HepG2 (cell line): ENCODE results near the gene RBM47. TPM values are rescaled to one million over a fixed set of nuclear protein-coding genes. Genes with fewer than 3 reads are reported as not detected.

Source experiments
- ATAC-seq: fragments of 200-7000 bp; cut with Tn5 transposase; 3 replicates; pipeline ENCODE4 v1.9.1; 2020; ENCODE audit warnings: mild to moderate bottlenecking, moderate library complexity
- BruUV-seq: library from RNA; stranded (reverse); fragments of 400-500 nt; replicated peaks from 2 replicates; lab custom pipeline; 2021; lab: Mats Ljungman, UMichigan
- CTCF ChIA-PET: fragments of 300-600 bp; formaldehyde crosslinking; extraction: SDS; loops from one replicate; lab custom pipeline; 2021; ENCODE audit warnings: low total read pairs, inconsistent platforms, low intra/inter-chr PET ratio; lab: Yijun Ruan, JAX
- POLR2A ChIA-PET: fragments of 350-600 bp; sonication (Branson Sonifier 250); formaldehyde crosslinking; loops from one replicate; lab custom pipeline; 2020; ENCODE audit warnings: antibody characterized with exemption, inconsistent platforms; lab: Yijun Ruan, JAX
- DNase-seq: peaks from one replicate; pipeline ENCODE4 v3.0.0-alpha.2; 2015; ENCODE audit warnings: low spot score
- FAIRE-seq: peaks from 3 replicates; lab custom pipeline; 2011; peaks lifted over from hg19 to GRCh38; lab: Jason Lieb, UNC
- H2AFZ ChIP-seq: one replicate; pipeline ENCODE4 v1.6.1; 2011; ENCODE audit warnings: low read length, inconsistent platforms
- H3K27ac ChIP-seq: fragments of 300-600 bp; 3 replicates; pipeline ENCODE4 v1.8.0; 2011; ENCODE audit warnings: mixed run types, mild to moderate bottlenecking, mixed read lengths, low read length, inconsistent platforms; ENCODE audit not compliant: insufficient read depth; ENCODE audit errors: extremely low read length
- H3K27me3 ChIP-seq, 2 experiments: fragments of 200-600 bp in 1 of 2; 2 replicates in 1 of 2; 3 replicates in 1 of 2; pipeline versions ENCODE4 v1.6.0 to v1.8.0; 2011; ENCODE audit warnings: low read length in 2 of 2, mild to moderate bottlenecking in 2 of 2, moderate library complexity in 2 of 2, inconsistent platforms in 1 of 2; ENCODE audit not compliant: insufficient read depth in 2 of 2, control insufficient read depth in 1 of 2
- H3K36me3 ChIP-seq, 2 experiments: fragments of 200-600 bp in 1 of 2; replicated peaks in 1 of 2; 2 replicates in 1 of 2; 3 replicates in 1 of 2; pipeline versions ENCODE4 v1.5.1 to v1.8.0; 2011; ENCODE audit warnings: low read length in 2 of 2, inconsistent platforms in 1 of 2; ENCODE audit not compliant: insufficient read depth in 2 of 2, control insufficient read depth in 1 of 2
- H3K4me1 ChIP-seq: 2 replicates; pipeline ENCODE4 v1.5.1; 2012; ENCODE audit warnings: low read length, inconsistent platforms; ENCODE audit not compliant: insufficient read depth
- H3K4me2 ChIP-seq: 2 replicates; pipeline ENCODE4 v1.6.0; 2011; ENCODE audit warnings: low read depth, low read length, inconsistent platforms
- H3K4me3 ChIP-seq, 3 experiments: fragments of 200-600 bp in 1 of 3; sonication (generic), shearing (Covaris generic) in 1 of 3; replicated peaks in 1 of 3; 2 replicates each; pipeline ENCODE4 v1.5.1; 2011 to 2016; ENCODE audit warnings: low read length in 3 of 3, inconsistent platforms in 2 of 3, low read depth in 2 of 3, mild to moderate bottlenecking in 2 of 3, control low read depth in 1 of 3, mixed read lengths in 1 of 3; ENCODE audit not compliant: insufficient read depth in 1 of 3
- H3K79me2 ChIP-seq: one replicate; pipeline ENCODE4 v1.6.1; 2011; ENCODE audit warnings: low read length, inconsistent platforms; ENCODE audit not compliant: insufficient read depth
- H3K9ac ChIP-seq: 2 replicates; pipeline ENCODE4 v1.6.0; 2011; ENCODE audit warnings: mild to moderate bottlenecking, low read depth, low read length, inconsistent platforms; ENCODE audit not compliant: insufficient read depth
- H3K9me3 ChIP-seq: 2 replicates; pipeline ENCODE4 v1.5.1; 2012; ENCODE audit warnings: mild to moderate bottlenecking, low read length
- H4K20me1 ChIP-seq: 2 replicates; pipeline ENCODE4 v1.6.0; 2011; ENCODE audit warnings: inconsistent platforms, mild to moderate bottlenecking, low read length, moderate library complexity; ENCODE audit not compliant: insufficient read depth
- ETV5 ChIP-seq: IDR thresholded peaks from 2 replicates; pipeline ENCODE4 v1.6.1; 2018; ENCODE audit warnings: missing biosample characterization, missing genetic modification reagents, inconsistent platforms, borderline replicate concordance
- HIC2 ChIP-seq: sonication (generic); formaldehyde crosslinking; IDR thresholded peaks from 2 replicates; pipeline ENCODE4 v1.9.0; 2022; ENCODE audit warnings: low read depth, missing genetic modification reagents
- HMGXB4 ChIP-seq, 2 experiments: sonication (generic) in 1 of 2; formaldehyde crosslinking in 1 of 2; IDR thresholded peaks; 2 replicates each; pipeline versions ENCODE4 v1.4.0 to v1.6.1; 2018 to 2020; ENCODE audit warnings: missing genetic modification reagents in 2 of 2, borderline replicate concordance in 1 of 2, low read depth in 1 of 2, mild to moderate bottlenecking in 1 of 2, missing biosample characterization in 1 of 2
- KLF16 ChIP-seq, 2 experiments: sonication (generic) in 1 of 2; formaldehyde crosslinking in 1 of 2; IDR thresholded peaks; 2 replicates each; pipeline versions ENCODE4 v1.6.1 to v1.8.0; 2016 to 2023; ENCODE audit warnings: missing genetic modification reagents in 2 of 2, missing compliant biosample characterization in 1 of 2
- MNT ChIP-seq: fragments of 450-650 bp; IDR thresholded peaks from 2 replicates; pipeline ENCODE4 v1.6.1; 2016
- MXD4 ChIP-seq: IDR thresholded peaks from 2 replicates; pipeline ENCODE4 v1.6.1; 2016; ENCODE audit warnings: mild to moderate bottlenecking, missing biosample characterization, missing genetic modification reagents
- PAXIP1 ChIP-seq: sonication (generic); formaldehyde crosslinking; conservative IDR thresholded peaks from 2 replicates; pipeline ENCODE4 v1.4.0; 2020; ENCODE audit warnings: mild to moderate bottlenecking, missing genetic modification reagents, moderate library complexity
- REL ChIP-seq: sonication (generic); formaldehyde crosslinking; conservative IDR thresholded peaks from 2 replicates; pipeline ENCODE4 v1.8.0; 2022; ENCODE audit warnings: mild to moderate bottlenecking, missing genetic modification reagents, moderate library complexity
- SKI ChIP-seq: fragments of 450-650 bp; IDR thresholded peaks from one replicate; pipeline ENCODE4 v1.6.1; 2018; ENCODE audit warnings: mild to moderate bottlenecking; ENCODE audit not compliant: partially characterized antibody
- U2AF1 ChIP-seq: fragments of 200-400 bp; formaldehyde crosslinking; optimal IDR thresholded peaks from 2 replicates; pipeline ENCODE3; 2017; ENCODE audit warnings: mild to moderate bottlenecking, low read depth, low read length
- ZNF431 ChIP-seq: sonication (generic); formaldehyde crosslinking; IDR thresholded peaks from 2 replicates; pipeline ENCODE4 v1.9.0; 2022; ENCODE audit warnings: missing genetic modification reagents, low read depth, mild to moderate bottlenecking, borderline replicate concordance
- WGBS: methylation state at CpG from one replicate; pipeline ENCODE4 v1.1.6; 2017; ENCODE audit warnings: low lambda C conversion rate; 5-methylcytosine and 5-hydroxymethylcytosine counted together
- in situ Hi-C: cut with HindIII; loops from 2 replicates; pipeline ENCODE4 v1.10.0; 2017; ENCODE audit warnings: low pct_unique_long_range_greater_than_20kb; ENCODE audit not compliant: extremely low pct_ligation_motif_present
- intact Hi-C: fragments of 100-400 bp; cut with micrococcal nuclease; formaldehyde crosslinking; loops from one replicate; pipeline ENCODE4 v1.10.0; 2022; ENCODE audit not compliant: unreplicated experiment
- polyA plus RNA-seq, 8 experiments: library from polyadenylated mRNA; depleted of rRNA in 3 of 8; stranded (reverse) in 7 of 8; unstranded in 1 of 8; fragments of >200 nt; fragmentation: Illumina TruSeq in 4 of 8; extraction: Trizol in 4 of 8; gene quantifications; 2 replicates each; pipeline versions ENCODE4 v1.2.1 to v1.2.3, GENCODE V29; 2011 to 2016; ENCODE audit warnings: low read depth in 4 of 8, missing spikeins in 1 of 8, mixed read lengths in 1 of 8; ENCODE audit not compliant: insufficient read depth in 1 of 8
- total RNA-seq, 5 experiments: library from RNA; depleted of rRNA; stranded (reverse); fragments of >200 nt; fragmentation: Illumina TruSeq; extraction: Trizol; gene quantifications; 2 replicates each; pipeline ENCODE4 v1.2.3, GENCODE V29; 2016; ENCODE audit warnings: low read depth in 1 of 5

Gene RBM47
- total and polyA plus RNA-seq, 2 of the 13 experiments (the other 11 are each of a cell fraction or from before 2014, with no cell fraction given) = 1.2 to 2.5 TPM

- TF ChIP-seq U2AF1 (no peak), PAXIP1 (CRISPR knock-in tag) (no peak)
- TF ChIP-seq, all 625 proteins: peak for 0
Measured at GRCh38 chr4:40557736-40558135, 71.9 kb downstream of the RBM47 start (continued).

- no peak overlapping the region for H3K4me3 ChIP-seq
- no peak overlapping the region for H3K27ac ChIP-seq
- no peak overlapping the region for H2AFZ ChIP-seq
- ChIA-PET CTCF (no interaction called here), POLR2A (no interaction called here)
- DNase-seq (no peak), ATAC-seq (no peak), FAIRE-seq (no peak)
- H3K79me2 ChIP-seq = no peaks in the 10 kb centered on the region
- H3K9ac ChIP-seq = no peak overlapping the region
- WGBS = 61% methylated on average over 15 of the region's 15 CpGs
- in situ Hi-C loops (no loop called here), intact Hi-C loops (no loop called here)
- no peaks in the 10 kb centered on the region for H3K27me3 ChIP-seq
- H3K4me1 ChIP-seq = peaks cover 22% of the 10 kb centered on the region
- no peaks in the 10 kb centered on the region for H3K36me3 ChIP-seq
- no peaks in the 10 kb centered on the region for H4K20me1 ChIP-seq
- H3K4me2 ChIP-seq = no peak overlapping the region
- no TSS peak for BruUV-seq
- H3K9me3 ChIP-seq = no peaks in the 10 kb centered on the region
- no peak for TF ChIP-seq ZNF431
- TF ChIP-seq ETV5 (CRISPR knock-in tag) = no peak
- no peak for TF ChIP-seq MXD4 (CRISPR knock-in tag)
- TF ChIP-seq HIC2 (CRISPR knock-in tag) = no peak
- no peak for TF ChIP-seq U2AF1
- no peak for TF ChIP-seq KLF16 (CRISPR knock-in tag; IDR thresholded peaks at IDR 0.05)
- TF ChIP-seq HMGXB4 (CRISPR knock-in tag; IDR thresholded peaks at IDR 0.05; ENCODE audit: borderline replicate concordance in 1 of 2, low read depth in 1 of 2) = no peak
- TF ChIP-seq SKI = no peak
- no peak for TF ChIP-seq REL (CRISPR knock-in tag)
- no peak for TF ChIP-seq MNT
Measured at GRCh38 chr4:40555176-40555900, 74.3 kb downstream of the RBM47 start.
